Activated CD8-positive, alpha-beta memory T cell treated with anti-CD3 and anti-CD28 coated beads for 36 hours (primary cell): ENCODE results near the gene TM9SF3. TPM values are rescaled to one million over a fixed set of nuclear protein-coding genes. Genes with fewer than 3 reads are reported as not detected.

Experiments used
- CTCF ChIA-PET: fragments of 350-600 bp; sonication (Branson Sonifier 250); formaldehyde crosslinking; loops from one replicate; lab custom pipeline; 2021; ENCODE audit warnings: antibody characterized with exemption; lab: Charles Lee
- POLR2A ChIA-PET: fragments of 350-600 bp; sonication (Branson Sonifier 250); formaldehyde crosslinking; loops from one replicate; lab custom pipeline; 2021; ENCODE audit warnings: antibody characterized with exemption; lab: Charles Lee
- total RNA-seq, 2 experiments: library from RNA; stranded (reverse); gene quantifications; one replicate each; pipeline ENCODE4 v1.2.3, GENCODE V29; 2021

The TM9SF3 gene
- total RNA-seq, 2 experiments from 2014 or later = 97.8 to 98.8 TPM

DNA sequence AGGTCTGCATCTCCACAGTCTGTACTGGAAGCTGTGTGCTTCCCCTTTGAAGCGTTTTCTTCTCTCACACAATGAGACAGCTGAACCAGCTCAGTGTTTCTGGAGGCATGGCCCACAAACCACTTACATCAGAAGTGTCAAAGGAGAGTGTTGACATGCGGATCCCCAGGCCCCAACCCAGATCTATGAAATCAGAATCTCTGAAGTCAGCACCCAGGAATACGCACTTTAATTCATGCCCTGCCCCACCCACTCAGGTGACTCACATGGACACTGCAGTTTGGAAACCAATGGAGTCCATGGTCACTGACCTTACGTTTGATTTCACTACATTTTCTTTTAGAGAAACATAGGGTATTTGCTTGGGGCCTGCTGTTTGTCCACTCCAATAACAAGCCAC is 92.1 kb downstream of the TM9SF3 start:
- ChIA-PET POLR2A (no interaction called here), CTCF (no interaction called here)

DNA sequence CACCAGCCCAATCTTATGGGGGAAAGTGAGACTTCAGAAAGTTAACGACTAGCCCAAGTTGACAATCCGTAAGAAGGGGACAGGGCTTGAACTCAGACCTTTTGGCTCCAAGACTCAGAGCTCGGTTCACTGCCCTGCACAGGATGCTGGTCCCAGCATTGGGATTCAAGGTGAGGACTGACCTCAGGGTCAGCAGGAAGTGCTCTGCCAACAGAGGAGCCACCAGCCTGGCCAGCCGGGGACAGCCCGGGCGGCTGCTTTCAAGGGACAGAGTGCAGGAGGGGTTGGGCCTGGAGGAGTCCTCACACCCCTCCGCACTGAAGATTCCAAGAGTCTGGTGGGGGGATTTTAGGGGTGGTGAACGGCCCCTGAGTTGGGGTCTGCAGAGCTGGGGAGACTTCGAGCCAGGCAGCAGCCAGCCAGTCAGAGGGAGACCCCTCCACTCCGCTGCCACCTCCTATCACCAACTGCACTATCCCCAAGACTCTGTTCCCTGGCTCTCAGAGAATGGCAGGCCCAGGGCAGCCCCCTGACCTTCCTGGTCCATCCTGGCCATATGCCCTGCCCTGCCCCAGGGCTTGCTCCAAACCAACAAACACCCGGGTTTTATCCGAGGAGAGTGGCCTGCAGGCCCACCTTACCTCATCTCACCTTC is 92.8 kb downstream of the TM9SF3 start:
- ChIA-PET POLR2A (interaction anchor here (0.6 kb wide), 1 partner anchor 12 kb away, joined by 6 read pairs; no protein-coding TSS in a partner anchor), CTCF (no interaction called here)

DNA sequence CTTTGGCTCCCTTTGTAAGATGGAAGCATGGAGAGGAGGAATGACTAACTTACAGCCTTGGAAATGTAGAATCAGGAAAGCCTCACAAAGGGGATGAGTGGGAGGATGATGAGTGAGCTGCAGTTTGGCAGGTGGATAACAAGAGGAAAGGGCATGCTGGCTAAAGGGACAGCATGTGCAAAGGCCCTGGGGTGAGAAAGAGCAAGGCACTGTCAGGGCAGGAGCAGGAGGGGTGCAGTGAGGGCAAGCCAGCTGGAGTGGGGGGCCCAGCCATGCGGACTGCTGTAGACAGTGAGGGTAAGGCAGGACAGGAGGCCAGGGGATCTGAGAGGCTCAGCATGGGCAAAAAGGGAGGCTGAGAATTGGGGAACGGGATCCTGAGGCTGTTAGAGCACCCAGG is 93.6 kb downstream of the TM9SF3 start:
- CTCF ChIA-PET = no interaction called here
- POLR2A ChIA-PET = interaction anchor here (0.6 kb wide), 1 partner anchor 446 kb away, joined by 3 read pairs; no protein-coding TSS in a partner anchor

GRCh38 chr10:96491303-96491702 is 95.5 kb downstream of the TM9SF3 start:
- POLR2A ChIA-PET = no interaction called here
- CTCF ChIA-PET = interaction anchor here (0.6 to 0.7 kb wide), 2 partner anchors 39 to 518 kb away, joined by 3 read pairs; no protein-coding TSS in a partner anchor

GRCh38 chr10:96488161-96488935 is 98.5 kb downstream of the TM9SF3 start:
- ChIA-PET CTCF (interaction anchor here (1.6 to 1.7 kb wide), 2 partner anchors 8 to 21 kb away, joined by 3 read pairs; no protein-coding TSS in a partner anchor), POLR2A (no interaction called here)

- ChIA-PET CTCF (no interaction called here), POLR2A (no interaction called here)
These were observed 103.8 kb downstream of the TM9SF3 start for GRCh38 chr10:96482815-96483588.

DNA sequence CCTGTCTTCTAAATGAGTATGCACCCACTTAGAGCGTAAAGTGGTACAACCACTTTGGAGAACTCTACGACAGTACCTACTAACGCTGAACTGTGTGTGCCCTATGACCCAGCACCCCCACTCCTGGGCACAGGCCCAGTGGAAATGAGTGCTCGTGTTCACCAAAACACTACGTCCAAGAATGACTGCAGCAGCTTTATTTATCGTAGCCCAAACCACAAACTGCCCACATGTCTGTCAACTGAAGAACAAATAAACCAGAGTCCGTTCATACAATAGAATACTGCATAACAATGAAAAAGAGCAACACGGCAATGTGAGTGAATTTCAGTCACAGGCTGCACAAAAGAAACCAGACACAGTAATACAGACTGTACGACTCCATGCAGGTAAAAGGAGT is 108.5 kb downstream of the TM9SF3 start:
- ChIA-PET CTCF (no interaction called here), POLR2A (no interaction called here)

- ChIA-PET CTCF (no interaction called here), POLR2A (no interaction called here)
These were observed 112.9 kb downstream of the TM9SF3 start for GRCh38 chr10:96473866-96474265.

DNA sequence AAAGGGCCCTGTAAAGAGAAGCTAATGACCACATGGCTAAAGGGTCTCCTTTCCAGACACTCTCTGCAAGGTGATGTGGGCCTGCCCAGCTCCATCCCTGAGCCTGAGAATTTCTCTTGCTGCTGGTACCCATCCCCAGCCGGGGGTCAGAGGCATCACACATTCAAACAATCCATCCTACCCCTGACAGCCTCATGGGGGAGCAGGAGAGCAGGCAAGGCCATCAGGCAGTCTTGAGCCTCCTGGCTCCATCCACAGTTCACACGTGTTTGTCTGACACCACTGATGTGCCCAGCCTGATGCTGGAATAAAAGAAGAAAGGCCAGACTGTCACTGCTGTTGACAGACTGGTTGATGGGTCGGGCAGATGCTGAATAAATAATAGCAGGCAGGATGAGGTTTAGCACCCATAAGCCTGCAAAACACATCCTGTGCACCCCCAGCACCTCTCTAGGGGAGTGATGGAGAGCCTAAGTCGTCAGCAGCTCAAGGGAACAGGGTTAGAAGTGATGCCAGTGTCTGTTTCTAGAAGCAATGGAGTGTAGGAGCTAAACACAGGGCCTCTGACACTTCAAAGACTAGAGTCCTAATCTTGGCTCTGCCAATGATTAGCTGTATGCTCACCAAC is 116.6 kb downstream of the TM9SF3 start:
- ChIA-PET POLR2A (no interaction called here), CTCF (interaction anchor here (0.6 to 1.0 kb wide), 3 partner anchors 14 to 349 kb away, joined by 3 to 4 read pairs (median 3); no protein-coding TSS in a partner anchor)

DNA sequence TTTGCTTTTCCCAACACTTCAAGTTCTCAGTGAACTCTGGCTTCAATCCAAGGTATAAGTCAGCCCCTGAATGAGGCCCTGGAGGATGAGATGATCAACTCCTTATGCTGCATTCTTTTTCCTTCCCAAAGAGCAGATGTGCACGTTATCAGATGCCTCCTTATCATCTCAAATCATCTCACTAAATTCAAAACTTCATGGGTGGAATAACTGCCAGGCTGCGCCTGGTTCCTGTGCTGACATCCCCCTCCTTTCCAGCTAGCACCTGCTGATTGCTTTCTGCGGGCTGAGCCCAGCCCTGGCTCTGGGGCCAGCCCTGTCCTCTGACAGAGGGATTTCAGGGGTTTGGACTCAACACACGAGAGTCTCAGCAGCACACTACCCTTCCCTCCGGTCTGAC is 118.0 kb downstream of the TM9SF3 start:
- ChIA-PET POLR2A (no interaction called here), CTCF (interaction anchor here (1.1 kb wide), 1 partner anchor 90 kb away, joined by 3 read pairs; no protein-coding TSS in a partner anchor)

Other genes with a start within 250 kb of the TM9SF3 start
- gene OPALIN, start 228.0 kb downstream of the TM9SF3 start, total RNA-seq = not detected
- not detected for gene TLL2, start 73.1 kb downstream of the TM9SF3 start, total RNA-seq
- gene PIK3AP1, start 133.5 kb upstream of the TM9SF3 start, total RNA-seq = 1 to 10 TPM; 8.4 to 9.8 TPM
- 10 to 100 TPM; 24.9 to 29.2 TPM for gene LCOR, start 245.3 kb upstream of the TM9SF3 start, total RNA-seq